SK-N-SH (cell line): Measurements from ENCODE around the gene PPP1R36. TPM values are rescaled to one million over a fixed set of nuclear protein-coding genes. Genes with fewer than 3 reads are reported as not detected.

Experiments used
- CTCF ChIA-PET: fragments of 300-600, 350-600 bp; formaldehyde crosslinking; extraction: SDS; loops from one replicate; lab custom pipeline; 2021; lab: Yijun Ruan, JAX
- POLR2A ChIA-PET: fragments of 350-600 bp; sonication (Branson Sonifier 250); formaldehyde crosslinking; extraction: SDS; loops from one replicate; lab custom pipeline; 2020; ENCODE audit warnings: antibody characterized with exemption, inconsistent platforms; lab: Yijun Ruan, JAX
- DNase-seq: peaks from one replicate; pipeline ENCODE4 v3.0.0; 2012
- H2AFZ ChIP-seq: fragments of 200-600 bp; sonication (generic); 2 replicates; pipeline ENCODE4 v1.8.1; 2016; ENCODE audit warnings: antibody characterized with exemption, mild to moderate bottlenecking, low read depth
- H3F3A ChIP-seq: fragments of 200-600 bp; sonication (generic); replicated peaks from 2 replicates; pipeline ENCODE3; 2016; ENCODE audit warnings: antibody characterized with exemption, mild to moderate bottlenecking; ENCODE audit not compliant: insufficient read depth
- H3K27ac ChIP-seq, 2 experiments: fragments of 200-500 bp in 1 of 2; fragments of 200-600 bp in 1 of 2; sonication (Bioruptor generic) in 1 of 2; sonication (generic), shearing (Covaris generic) in 1 of 2; 2 replicates each; pipeline versions ENCODE4 v1.5.1 to v1.6.1; 2014 to 2016; ENCODE audit warnings: low read depth in 2 of 2, inconsistent platforms in 1 of 2, low read length in 1 of 2, mild to moderate bottlenecking in 1 of 2, mixed read lengths in 1 of 2
- H3K27me3 ChIP-seq: fragments of 200-600 bp; sonication (generic), shearing (Covaris generic); 2 replicates; pipeline ENCODE4 v1.6.1; 2016; ENCODE audit warnings: mixed run types; ENCODE audit not compliant: insufficient read depth
- H3K36me3 ChIP-seq, 2 experiments: fragments of 200-500 bp in 1 of 2; fragments of 200-600 bp in 1 of 2; sonication (Bioruptor generic) in 1 of 2; sonication (generic) in 1 of 2; replicated peaks in 1 of 2; 2 replicates each; pipeline versions ENCODE3 to v1.5.1; 2014 to 2016; ENCODE audit warnings: low read length in 1 of 2, mild to moderate bottlenecking in 1 of 2; ENCODE audit not compliant: insufficient read depth in 2 of 2, control insufficient read depth in 1 of 2
- H3K4me1 ChIP-seq, 2 experiments: fragments of 200-500 bp in 1 of 2; fragments of 200-600 bp in 1 of 2; sonication (Bioruptor generic) in 1 of 2; sonication (generic), shearing (Covaris generic) in 1 of 2; 2 replicates each; pipeline versions ENCODE4 v1.5.1 to v1.6.1; 2014 to 2016; ENCODE audit warnings: low read depth in 1 of 2, low read length in 1 of 2, mixed run types in 1 of 2; ENCODE audit not compliant: insufficient read depth in 2 of 2, control insufficient read depth in 1 of 2
- H3K4me2 ChIP-seq: fragments of 200-600 bp; sonication (generic), shearing (Covaris generic); 2 replicates; pipeline ENCODE4 v1.6.1; 2017; ENCODE audit warnings: mixed run types
- H3K4me3 ChIP-seq, 2 experiments: fragments of 200-500 bp in 1 of 2; fragments of 200-600 bp in 1 of 2; sonication (Bioruptor generic) in 1 of 2; sonication (generic), shearing (Covaris generic) in 1 of 2; 2 replicates each; pipeline versions ENCODE4 v1.5.1 to v1.8.1; 2014 to 2016; ENCODE audit warnings: low read depth in 2 of 2, inconsistent platforms in 1 of 2, low read length in 1 of 2, mild to moderate bottlenecking in 1 of 2, mixed read lengths in 1 of 2, moderate library complexity in 1 of 2
- H3K79me2 ChIP-seq: fragments of 200-600 bp; sonication (generic); 2 replicates; pipeline ENCODE4 v1.8.1; 2017; ENCODE audit warnings: mild to moderate bottlenecking; ENCODE audit not compliant: insufficient read depth
- H3K9ac ChIP-seq: fragments of 200-600 bp; sonication (generic); 2 replicates; pipeline ENCODE4 v1.6.1; 2017; ENCODE audit warnings: mixed run types
- H3K9me2 ChIP-seq: fragments of 200-600 bp; sonication (generic); 2 replicates; pipeline ENCODE4 v1.6.1; 2017; ENCODE audit warnings: mixed run types
- H3K9me3 ChIP-seq: fragments of 200-600 bp; sonication (generic); 2 replicates; pipeline ENCODE4 v1.6.1; 2017; ENCODE audit warnings: mixed run types, mild to moderate bottlenecking, moderate library complexity
- H4K20me1 ChIP-seq: fragments of 200-600 bp; sonication (generic); 2 replicates; pipeline ENCODE4 v1.6.1; 2017; ENCODE audit warnings: mild to moderate bottlenecking, mixed run types; ENCODE audit not compliant: insufficient read depth
- ELF1 ChIP-seq: IDR thresholded peaks from 2 replicates; pipeline ENCODE4 v1.4.0; 2012
- EP300 ChIP-seq, 2 experiments: IDR thresholded peaks; 2 replicates each; pipeline versions ENCODE4 v1.4.0 to v1.6.1; 2012; ENCODE audit warnings: borderline replicate concordance in 1 of 2, low read depth in 1 of 2, low read length in 1 of 2
- FOXM1 ChIP-seq: IDR thresholded peaks from 2 replicates; pipeline ENCODE4 v1.4.0; 2012; ENCODE audit warnings: low read depth, mild to moderate bottlenecking
- GATA2 ChIP-seq: sonication (generic); formaldehyde crosslinking; IDR thresholded peaks from 2 replicates; pipeline ENCODE4 v1.5.0; 2020; ENCODE audit warnings: mild to moderate bottlenecking, missing genetic modification reagents
- MEF2A ChIP-seq: IDR thresholded peaks from 2 replicates; pipeline ENCODE4 v1.4.0; 2012; ENCODE audit warnings: low read depth, borderline replicate concordance
- NRF1 ChIP-seq: IDR thresholded peaks from 2 replicates; pipeline ENCODE4 v1.6.1; 2012; ENCODE audit warnings: low read depth, mild to moderate bottlenecking, low read length
- POLR2AphosphoS5 ChIP-seq: IDR thresholded peaks from 2 replicates; pipeline ENCODE4 v1.6.1; 2012; ENCODE audit warnings: low read depth, low read length
- RAD21 ChIP-seq: IDR thresholded peaks from 2 replicates; pipeline ENCODE4 v1.6.1; 2012; ENCODE audit warnings: mild to moderate bottlenecking, low read length
- RCOR1 ChIP-seq: fragments of 150-350 bp; IDR thresholded peaks from 2 replicates; pipeline ENCODE4 v1.6.1; 2017; ENCODE audit warnings: antibody characterized with exemption, low read length
- RFX5 ChIP-seq: IDR thresholded peaks from 2 replicates; pipeline ENCODE4 v1.6.1; 2012; ENCODE audit warnings: mild to moderate bottlenecking, improper control_type of control experiment, low read length
- RXRA ChIP-seq: IDR thresholded peaks from 2 replicates; pipeline ENCODE4 v1.4.0; 2012; ENCODE audit warnings: low read depth, mild to moderate bottlenecking, borderline replicate concordance
- SIN3A ChIP-seq: IDR thresholded peaks from 2 replicates; pipeline ENCODE4 v1.6.1; 2012; ENCODE audit warnings: low read depth, mild to moderate bottlenecking, low read length, moderate library complexity, borderline replicate concordance
- SMC3 ChIP-seq: IDR thresholded peaks from 2 replicates; pipeline ENCODE4 v1.6.1; 2012; ENCODE audit warnings: low read depth, low read length, improper control_type of control experiment
- TAF1 ChIP-seq: IDR thresholded peaks from 2 replicates; pipeline ENCODE4 v1.6.1; 2012; ENCODE audit warnings: low read depth, mild to moderate bottlenecking, low read length, moderate library complexity, borderline replicate concordance
- TCF12 ChIP-seq: IDR thresholded peaks from 2 replicates; pipeline ENCODE4 v1.4.0; 2012
- WGBS: methylation state at CpG from one replicate; pipeline ENCODE4 v1.1.6; 2017; ENCODE audit warnings: low lambda C conversion rate; 5-methylcytosine and 5-hydroxymethylcytosine counted together
- polyA plus RNA-seq, 3 experiments: library from polyadenylated mRNA; depleted of rRNA; stranded (reverse); fragments of >200 nt; gene quantifications; 2 replicates each; pipeline ENCODE4 v1.2.3, GENCODE V29; 2012
- TF ChIP-seq, protein P1 (sequence below): fragments of 150-350 bp; IDR thresholded peaks from 2 replicates; pipeline ENCODE4 v1.6.1; 2016; ENCODE audit warnings: mild to moderate bottlenecking, low read depth, low read length
- TF ChIP-seq, protein P2 (sequence below): IDR thresholded peaks from 2 replicates; pipeline ENCODE4 v1.4.0; 2012; ENCODE audit warnings: low read depth, borderline replicate concordance
- TF ChIP-seq, protein P3 (sequence below): IDR thresholded peaks from 2 replicates; pipeline ENCODE4; 2012
- TF ChIP-seq, protein P4 (sequence below): fragments of 150-350 bp; IDR thresholded peaks from 2 replicates; pipeline ENCODE4 v1.6.1; 2017; ENCODE audit warnings: antibody characterized with exemption, low read length, low read depth, borderline replicate concordance

PPP1R36 gene
- polyA plus RNA-seq, 1 of the 3 experiments (the other 2 are of a cell fraction): 0.08 TPM

DNA sequence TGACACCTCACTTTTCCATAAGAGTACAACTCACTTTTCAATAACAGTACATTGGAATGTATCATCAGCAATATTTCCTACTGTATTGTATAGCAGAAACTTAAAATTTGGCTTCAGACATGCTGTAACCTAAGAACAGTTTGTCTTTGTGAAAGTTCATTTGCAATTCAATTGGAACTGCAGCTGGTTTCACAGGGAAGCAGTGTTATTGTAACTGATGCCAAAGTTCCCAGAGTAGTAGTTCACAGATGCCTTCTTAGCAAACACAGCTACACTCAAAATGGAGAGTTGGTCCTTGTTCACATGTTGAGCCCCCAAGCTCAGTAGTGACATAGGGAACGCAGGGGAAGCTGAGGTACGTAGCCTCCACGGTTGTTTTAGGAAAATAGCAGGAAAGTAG lies 23.3 kb downstream of the PPP1R36 start:
- CTCF ChIA-PET: interaction anchor here (0.8 kb wide), 1 partner anchor 63 kb away, joined by 4 read pairs; no protein-coding TSS in a partner anchor
- Histone ChIP-seq H2AFZ (no peak overlapping the region), H3K79me2 (no peaks in the 10 kb centered on the region)

DNA sequence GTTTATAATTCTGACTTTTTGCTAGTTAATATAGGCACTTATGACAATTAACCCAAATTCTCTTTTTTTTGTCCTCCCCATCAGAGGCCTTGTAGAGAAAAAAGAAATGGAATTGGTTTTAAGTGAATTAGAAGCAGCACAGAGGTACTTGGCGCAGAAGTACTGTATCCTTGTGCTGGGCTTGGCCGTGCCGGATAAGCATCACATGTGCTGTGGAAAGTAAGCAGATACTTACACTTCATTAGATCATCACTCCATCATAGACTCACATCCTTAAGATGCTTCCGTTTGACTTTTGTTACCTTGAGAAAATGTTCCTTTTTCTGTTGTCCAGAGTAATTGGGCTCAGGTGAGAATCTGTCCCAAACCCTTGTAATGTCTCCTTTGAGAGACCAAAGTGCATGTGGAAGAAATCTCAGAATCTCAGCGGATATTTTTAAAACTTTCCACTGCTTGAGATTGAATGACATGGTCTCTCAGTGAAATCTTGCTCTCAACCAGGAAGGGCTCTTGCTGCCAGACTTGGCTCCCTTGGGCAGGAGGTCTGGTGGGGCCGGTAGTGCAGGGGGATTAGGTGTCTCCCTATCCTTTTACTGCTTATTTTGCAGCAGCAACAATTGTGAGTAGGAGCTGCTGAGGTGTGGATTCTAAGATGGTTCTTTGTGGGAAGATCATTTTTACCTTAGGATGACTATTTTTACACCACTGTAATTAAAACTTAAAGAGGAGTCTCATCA lies 24.8 kb downstream of the PPP1R36 start:
- Histone ChIP-seq H3K4me1 (no peaks in the 10 kb centered on the region; a peak in 1 of 4 replicates), H4K20me1 (no peaks in the 10 kb centered on the region), H3F3A (no peaks in the 10 kb centered on the region), H3K4me3 (no peak overlapping the region), H3K9me3 (no peaks in the 10 kb centered on the region), H2AFZ (no peak overlapping the region), H3K27me3 (no peaks in the 10 kb centered on the region), H3K27ac (no peak overlapping the region), H3K36me3 (no peaks in the 10 kb centered on the region), H3K9ac (no peak overlapping the region), H3K4me2 (no peak overlapping the region), H3K9me2 (no peaks in the 10 kb centered on the region), H3K79me2 (no peaks in the 10 kb centered on the region)
- CTCF ChIA-PET: no interaction called here
- POLR2A ChIA-PET: no interaction called here
- 97% methylated on average over 5 of the region's 6 CpGs for WGBS
- DNase-seq: no peak
- no peak for TF ChIP-seq EP300 (IDR thresholded peaks at IDR 0.05; ENCODE audit: borderline replicate concordance in 1 of 2, low read depth in 1 of 2, low read length in 1 of 2)
- no peak for TF ChIP-seq TCF12
- TF ChIP-seq, protein P1, sequence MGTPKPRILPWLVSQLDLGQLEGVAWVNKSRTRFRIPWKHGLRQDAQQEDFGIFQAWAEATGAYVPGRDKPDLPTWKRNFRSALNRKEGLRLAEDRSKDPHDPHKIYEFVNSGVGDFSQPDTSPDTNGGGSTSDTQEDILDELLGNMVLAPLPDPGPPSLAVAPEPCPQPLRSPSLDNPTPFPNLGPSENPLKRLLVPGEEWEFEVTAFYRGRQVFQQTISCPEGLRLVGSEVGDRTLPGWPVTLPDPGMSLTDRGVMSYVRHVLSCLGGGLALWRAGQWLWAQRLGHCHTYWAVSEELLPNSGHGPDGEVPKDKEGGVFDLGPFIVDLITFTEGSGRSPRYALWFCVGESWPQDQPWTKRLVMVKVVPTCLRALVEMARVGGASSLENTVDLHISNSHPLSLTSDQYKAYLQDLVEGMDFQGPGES: no peak
- no peak for TF ChIP-seq NRF1
- no peak for TF ChIP-seq SMC3
- no peak for TF ChIP-seq RAD21
- TF ChIP-seq RFX5: no peak
- TF ChIP-seq, protein P2, sequence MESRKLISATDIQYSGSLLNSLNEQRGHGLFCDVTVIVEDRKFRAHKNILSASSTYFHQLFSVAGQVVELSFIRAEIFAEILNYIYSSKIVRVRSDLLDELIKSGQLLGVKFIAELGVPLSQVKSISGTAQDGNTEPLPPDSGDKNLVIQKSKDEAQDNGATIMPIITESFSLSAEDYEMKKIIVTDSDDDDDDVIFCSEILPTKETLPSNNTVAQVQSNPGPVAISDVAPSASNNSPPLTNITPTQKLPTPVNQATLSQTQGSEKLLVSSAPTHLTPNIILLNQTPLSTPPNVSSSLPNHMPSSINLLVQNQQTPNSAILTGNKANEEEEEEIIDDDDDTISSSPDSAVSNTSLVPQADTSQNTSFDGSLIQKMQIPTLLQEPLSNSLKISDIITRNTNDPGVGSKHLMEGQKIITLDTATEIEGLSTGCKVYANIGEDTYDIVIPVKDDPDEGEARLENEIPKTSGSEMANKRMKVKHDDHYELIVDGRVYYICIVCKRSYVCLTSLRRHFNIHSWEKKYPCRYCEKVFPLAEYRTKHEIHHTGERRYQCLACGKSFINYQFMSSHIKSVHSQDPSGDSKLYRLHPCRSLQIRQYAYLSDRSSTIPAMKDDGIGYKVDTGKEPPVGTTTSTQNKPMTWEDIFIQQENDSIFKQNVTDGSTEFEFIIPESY: no peak
- no peak for TF ChIP-seq GATA2 (CRISPR knock-in tag)
- no peak for TF ChIP-seq ELF1
- no peak for TF ChIP-seq MEF2A
- no peak for TF ChIP-seq FOXM1
- TF ChIP-seq, protein P3, sequence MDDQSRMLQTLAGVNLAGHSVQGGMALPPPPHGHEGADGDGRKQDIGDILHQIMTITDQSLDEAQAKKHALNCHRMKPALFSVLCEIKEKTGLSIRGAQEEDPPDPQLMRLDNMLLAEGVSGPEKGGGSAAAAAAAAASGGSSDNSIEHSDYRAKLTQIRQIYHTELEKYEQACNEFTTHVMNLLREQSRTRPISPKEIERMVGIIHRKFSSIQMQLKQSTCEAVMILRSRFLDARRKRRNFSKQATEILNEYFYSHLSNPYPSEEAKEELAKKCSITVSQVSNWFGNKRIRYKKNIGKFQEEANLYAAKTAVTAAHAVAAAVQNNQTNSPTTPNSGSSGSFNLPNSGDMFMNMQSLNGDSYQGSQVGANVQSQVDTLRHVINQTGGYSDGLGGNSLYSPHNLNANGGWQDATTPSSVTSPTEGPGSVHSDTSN: no peak
- no peak for TF ChIP-seq SIN3A

More for the DNA sequence above, 23.3 kb downstream of the PPP1R36 start:
- Histone ChIP-seq H3F3A (no peaks in the 10 kb centered on the region), H3K9me3 (no peaks in the 10 kb centered on the region), H3K36me3 (no peaks in the 10 kb centered on the region), H3K9me2 (no peaks in the 10 kb centered on the region), H3K27me3 (no peaks in the 10 kb centered on the region), H4K20me1 (no peaks in the 10 kb centered on the region), H3K4me1 (peaks cover 2 to 6% of the 10 kb centered on the region in 2 experiments; a peak in 2 of 4 replicates), H3K4me3 (no peak overlapping the region), H3K4me2 (no peak overlapping the region), H3K9ac (no peak overlapping the region), H3K27ac (no peak overlapping the region)
- no peak for DNase-seq
- POLR2A ChIA-PET: no interaction called here
- WGBS: 94% methylated on average over 3 of the region's 3 CpGs
- TF ChIP-seq, protein P4, sequence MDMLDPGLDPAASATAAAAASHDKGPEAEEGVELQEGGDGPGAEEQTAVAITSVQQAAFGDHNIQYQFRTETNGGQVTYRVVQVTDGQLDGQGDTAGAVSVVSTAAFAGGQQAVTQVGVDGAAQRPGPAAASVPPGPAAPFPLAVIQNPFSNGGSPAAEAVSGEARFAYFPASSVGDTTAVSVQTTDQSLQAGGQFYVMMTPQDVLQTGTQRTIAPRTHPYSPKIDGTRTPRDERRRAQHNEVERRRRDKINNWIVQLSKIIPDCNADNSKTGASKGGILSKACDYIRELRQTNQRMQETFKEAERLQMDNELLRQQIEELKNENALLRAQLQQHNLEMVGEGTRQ: no peak
- TF ChIP-seq GATA2 (CRISPR knock-in tag) (no peak), TAF1 (no peak), RXRA (no peak), TCF12 (no peak), FOXM1 (no peak), RCOR1 (no peak), POLR2AphosphoS5 (no peak)
